SKM-1 (cell line): Measurements from ENCODE around the gene EDN3.

ENCODE experiments used
- DNase-seq: peaks from one replicate; lab custom pipeline; 2025; ENCODE audit not compliant: unreplicated experiment; lab: John Stamatoyannopoulos, UW

Gene EDN3

DNA sequence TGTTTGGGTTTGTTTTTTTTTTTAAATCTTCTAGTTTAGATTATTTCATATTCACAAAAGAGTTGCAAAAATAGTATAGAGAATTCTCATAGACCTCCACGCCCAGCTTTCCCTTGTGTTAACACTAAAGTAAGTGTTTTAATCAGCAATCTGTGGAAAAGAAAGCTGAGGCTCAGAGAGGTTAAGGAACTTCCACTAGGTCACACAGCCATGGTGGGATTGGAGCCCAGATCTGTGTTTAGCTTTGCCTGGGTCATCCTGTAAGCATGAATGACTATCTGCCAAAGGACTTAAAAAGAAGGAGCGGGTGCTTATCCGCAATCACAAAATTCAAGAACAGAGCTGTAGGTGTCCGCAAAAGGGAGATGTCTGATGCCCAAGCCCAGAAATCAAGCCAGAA is 60.5 kb downstream of the EDN3 start:
- no peak for DNase-seq

DNA sequence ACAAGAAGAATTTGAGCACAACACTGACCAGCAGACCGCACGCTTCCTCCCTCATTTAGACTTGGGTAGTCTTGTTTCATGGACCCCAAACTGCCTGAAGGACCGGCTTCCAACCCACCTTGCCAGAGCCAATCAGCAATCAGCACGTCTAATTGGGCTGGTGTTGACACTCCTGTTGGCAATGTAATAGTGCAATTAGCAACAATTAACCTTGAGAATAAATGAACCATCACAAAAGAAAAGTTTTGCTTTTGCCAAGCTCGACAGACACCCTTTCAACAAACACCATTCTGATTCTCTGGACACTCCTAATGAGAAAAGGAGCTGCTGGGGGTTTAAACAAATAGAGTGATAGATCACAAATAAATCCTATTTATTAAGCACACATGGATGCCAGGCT is 61.0 kb downstream of the EDN3 start:
- DNase-seq, result no peak

DNA sequence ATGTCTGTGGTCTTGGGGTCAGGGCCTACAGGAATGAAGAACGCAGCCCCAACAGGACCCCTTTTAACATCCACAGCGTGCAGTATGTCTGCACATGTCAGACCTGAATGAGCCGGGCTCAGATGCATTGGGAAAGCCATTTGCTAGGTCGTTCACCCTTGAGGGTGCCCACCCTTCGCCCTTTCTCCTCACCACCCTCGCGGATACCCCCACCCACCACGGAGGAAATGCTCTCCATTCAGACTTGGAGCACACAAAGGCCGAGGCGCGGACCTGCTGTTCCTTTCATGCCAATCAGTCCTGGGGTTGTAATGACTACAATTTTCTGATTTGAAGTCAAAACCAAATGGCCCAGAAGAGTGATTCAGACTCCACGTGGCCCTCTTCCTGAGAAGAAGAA is 62.7 kb downstream of the EDN3 start:
- no peak for DNase-seq

DNA sequence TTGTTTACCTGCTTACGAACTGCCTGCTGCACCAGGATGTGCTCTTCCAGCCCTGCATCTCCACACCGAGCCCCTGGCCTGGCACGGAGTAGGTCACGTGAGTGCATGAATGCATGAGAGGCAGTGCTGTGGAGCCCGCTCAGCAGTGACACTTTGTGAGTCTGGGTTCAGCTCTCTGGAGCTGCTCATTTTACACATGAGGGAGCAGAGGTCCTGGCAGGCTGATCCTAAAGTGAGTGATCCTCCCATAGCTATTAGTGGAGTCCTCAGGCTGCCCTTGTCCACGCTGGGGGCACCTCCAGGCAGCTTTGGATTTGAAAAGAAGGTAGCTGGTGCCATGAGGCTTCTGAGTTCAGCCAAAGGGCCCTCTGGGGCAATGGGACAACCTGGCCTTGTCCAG is 64.2 kb downstream of the EDN3 start:
- DNase-seq, result no peak

DNA sequence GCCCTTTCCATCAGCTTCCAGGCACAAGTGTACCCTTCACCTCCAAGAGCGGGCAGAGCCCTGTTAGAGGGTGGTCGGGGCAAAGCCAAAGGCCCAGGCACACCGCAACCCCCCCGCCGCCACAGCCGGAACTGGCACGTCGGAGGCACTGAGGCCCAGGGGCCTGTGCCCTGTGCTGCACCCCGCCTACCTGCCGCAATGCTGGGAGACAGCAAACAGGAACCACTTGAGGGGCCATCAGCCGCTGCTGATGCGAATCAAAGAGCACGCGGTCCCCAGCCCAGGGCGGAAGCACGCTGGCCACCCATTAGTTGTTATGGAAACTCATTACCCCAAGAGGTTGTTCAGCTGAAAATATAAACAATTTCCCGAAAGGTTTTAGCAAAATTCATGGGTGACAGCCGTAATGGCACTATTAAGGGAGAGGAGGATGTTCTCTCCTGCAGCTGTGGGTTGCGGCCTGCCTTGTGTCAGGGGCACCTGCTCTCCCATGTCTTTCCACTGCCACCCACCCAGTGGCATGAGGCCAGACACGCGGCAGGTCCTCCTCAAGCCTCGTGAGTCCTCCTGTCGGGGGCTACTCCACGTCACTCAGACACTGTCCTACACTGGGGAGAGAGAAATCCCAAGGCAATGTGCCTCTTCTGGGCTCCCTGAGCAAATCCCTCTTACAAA is 65.3 kb downstream of the EDN3 start:
- no peak for DNase-seq

DNA sequence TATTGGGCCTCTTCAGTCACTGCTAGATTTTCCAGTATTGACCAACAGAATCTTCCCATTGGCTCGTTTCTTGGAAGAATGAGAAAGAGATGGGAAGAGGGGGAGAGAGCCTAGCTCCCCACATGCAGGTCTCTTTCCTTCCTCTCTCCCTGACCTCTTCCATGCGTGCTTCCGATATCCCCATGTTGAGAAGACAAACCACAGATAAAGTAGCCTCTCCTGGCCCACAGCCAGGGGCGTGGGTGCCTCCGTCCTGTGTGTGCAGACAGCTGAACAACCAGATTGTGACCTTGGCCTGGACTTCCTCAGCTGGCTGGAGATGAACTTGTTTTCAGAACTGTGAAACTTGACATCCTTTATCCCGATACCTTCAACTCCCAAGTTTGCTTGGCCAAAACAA is 71.0 kb downstream of the EDN3 start:
- no peak for DNase-seq

DNA sequence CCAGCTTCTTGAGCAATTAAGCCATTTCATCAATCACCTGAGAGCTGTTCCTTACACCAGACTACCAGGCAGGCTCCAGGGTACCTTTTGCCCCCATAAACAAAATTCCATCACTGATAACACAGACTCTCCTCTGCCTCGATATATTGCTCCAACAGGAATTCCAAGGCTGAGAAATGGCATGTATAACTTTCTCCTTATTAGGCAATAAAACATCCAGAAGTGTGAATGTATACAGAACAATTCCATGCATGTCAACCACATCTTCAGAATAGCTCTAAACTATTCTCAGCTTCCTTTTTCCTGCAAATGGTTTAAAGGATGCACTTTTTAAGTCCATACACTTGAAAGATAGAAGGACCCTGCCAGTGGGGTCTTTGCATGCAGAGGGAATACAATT is 73.8 kb downstream of the EDN3 start:
- DNase-seq, result no peak

DNA sequence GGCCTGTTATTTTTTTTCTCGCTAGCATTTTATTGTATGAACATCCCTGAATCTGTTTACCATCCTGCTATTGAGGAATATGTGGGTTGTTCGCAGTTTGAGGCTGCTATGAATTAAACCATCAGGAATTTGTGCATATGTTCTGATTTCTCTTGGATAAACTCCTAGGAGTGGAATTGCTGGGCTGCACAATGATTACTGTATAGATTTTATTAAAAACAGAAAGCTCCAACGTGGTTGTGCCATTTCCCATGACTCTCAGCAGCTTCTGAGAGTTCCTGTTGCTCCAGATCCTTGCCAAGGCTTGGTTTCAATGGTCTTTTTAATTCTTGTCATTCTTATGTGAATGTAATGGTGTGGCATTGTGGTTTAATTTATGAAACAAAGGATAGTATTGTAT is 75.1 kb downstream of the EDN3 start:
- no peak for DNase-seq
